BJ (cell line): Measurements from ENCODE around the gene PRLR. TPM values are rescaled to one million over a fixed set of nuclear protein-coding genes. Genes with fewer than 3 reads are reported as not detected.

Experiments used
- CTCF ChIA-PET: fragments of 350-600 bp; formaldehyde crosslinking; extraction: SDS; loops from one replicate; lab custom pipeline; 2021; ENCODE audit warnings: antibody characterized with exemption, inconsistent platforms; lab: Yijun Ruan, JAX
- POLR2A ChIA-PET: fragments of 300-600 bp; sonication (Branson Sonifier 250); formaldehyde crosslinking; extraction: SDS; loops from one replicate; lab custom pipeline; 2021; ENCODE audit warnings: antibody characterized with exemption; lab: Charles Lee
- DNase-seq: peaks from one replicate; pipeline ENCODE4 v3.0.0-alpha.2; 2011; ENCODE audit warnings: low read depth
- H3K27me3 ChIP-seq: 2 replicates; pipeline ENCODE4 v1.6.0; 2011; ENCODE audit warnings: low read length; ENCODE audit not compliant: control insufficient read depth, insufficient read depth
- H3K36me3 ChIP-seq: 2 replicates; pipeline ENCODE4 v1.5.1; 2011; ENCODE audit warnings: low read length; ENCODE audit not compliant: control insufficient read depth, insufficient read depth
- H3K4me3 ChIP-seq: 2 replicates; pipeline ENCODE4 v1.5.1; 2011; ENCODE audit warnings: low read depth, mild to moderate bottlenecking, control low read depth, low read length
- polyA plus RNA-seq: library from polyadenylated mRNA; depleted of rRNA; stranded (reverse); fragments of >200 nt; gene quantifications from 2 replicates; pipeline ENCODE4 v1.2.3, GENCODE V29; 2011
- TF ChIP-seq, protein P1 (sequence below): IDR thresholded peaks from 2 replicates; pipeline ENCODE4 v1.5.1; 2011; ENCODE audit warnings: low read depth, mild to moderate bottlenecking, control low read depth, inconsistent platforms, low read length, moderate library complexity; ENCODE audit not compliant: insufficient read depth

The PRLR gene
- polyA plus RNA-seq, 1 experiment: 0.34 TPM

DNA sequence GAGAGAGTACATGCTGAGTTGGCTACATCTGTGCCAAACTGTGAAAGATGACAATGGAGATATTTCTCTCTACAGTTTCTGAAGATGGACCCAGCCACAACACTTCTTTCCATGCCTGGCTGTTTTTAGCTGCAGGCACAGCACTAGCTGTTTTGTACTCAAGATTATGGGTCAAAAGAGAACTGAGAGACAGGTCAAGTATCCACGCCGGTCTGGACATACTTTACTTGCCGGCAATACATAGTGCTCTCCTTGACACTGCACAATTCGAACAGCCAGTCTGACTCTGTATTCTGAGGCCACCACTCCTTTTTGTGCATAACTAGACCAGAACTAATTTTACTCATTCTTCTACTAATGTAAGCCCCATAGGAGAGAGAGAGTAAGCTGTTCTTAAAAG is 2.6 kb downstream of the PRLR start:
- Histone ChIP-seq H3K4me3 (no peak overlapping the region), H3K36me3 (no peaks in the 10 kb centered on the region), H3K27me3 (peaks cover 21% of the 10 kb centered on the region)
- TF ChIP-seq, protein P1, sequence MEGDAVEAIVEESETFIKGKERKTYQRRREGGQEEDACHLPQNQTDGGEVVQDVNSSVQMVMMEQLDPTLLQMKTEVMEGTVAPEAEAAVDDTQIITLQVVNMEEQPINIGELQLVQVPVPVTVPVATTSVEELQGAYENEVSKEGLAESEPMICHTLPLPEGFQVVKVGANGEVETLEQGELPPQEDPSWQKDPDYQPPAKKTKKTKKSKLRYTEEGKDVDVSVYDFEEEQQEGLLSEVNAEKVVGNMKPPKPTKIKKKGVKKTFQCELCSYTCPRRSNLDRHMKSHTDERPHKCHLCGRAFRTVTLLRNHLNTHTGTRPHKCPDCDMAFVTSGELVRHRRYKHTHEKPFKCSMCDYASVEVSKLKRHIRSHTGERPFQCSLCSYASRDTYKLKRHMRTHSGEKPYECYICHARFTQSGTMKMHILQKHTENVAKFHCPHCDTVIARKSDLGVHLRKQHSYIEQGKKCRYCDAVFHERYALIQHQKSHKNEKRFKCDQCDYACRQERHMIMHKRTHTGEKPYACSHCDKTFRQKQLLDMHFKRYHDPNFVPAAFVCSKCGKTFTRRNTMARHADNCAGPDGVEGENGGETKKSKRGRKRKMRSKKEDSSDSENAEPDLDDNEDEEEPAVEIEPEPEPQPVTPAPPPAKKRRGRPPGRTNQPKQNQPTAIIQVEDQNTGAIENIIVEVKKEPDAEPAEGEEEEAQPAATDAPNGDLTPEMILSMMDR: no peak
- no peak for DNase-seq
- ChIA-PET POLR2A (no interaction called here), CTCF (interaction anchor here (1.0 to 1.9 kb wide), 2 partner anchors 24 to 27 kb away, joined by 3 to 4 read pairs; no protein-coding TSS in a partner anchor)

DNA sequence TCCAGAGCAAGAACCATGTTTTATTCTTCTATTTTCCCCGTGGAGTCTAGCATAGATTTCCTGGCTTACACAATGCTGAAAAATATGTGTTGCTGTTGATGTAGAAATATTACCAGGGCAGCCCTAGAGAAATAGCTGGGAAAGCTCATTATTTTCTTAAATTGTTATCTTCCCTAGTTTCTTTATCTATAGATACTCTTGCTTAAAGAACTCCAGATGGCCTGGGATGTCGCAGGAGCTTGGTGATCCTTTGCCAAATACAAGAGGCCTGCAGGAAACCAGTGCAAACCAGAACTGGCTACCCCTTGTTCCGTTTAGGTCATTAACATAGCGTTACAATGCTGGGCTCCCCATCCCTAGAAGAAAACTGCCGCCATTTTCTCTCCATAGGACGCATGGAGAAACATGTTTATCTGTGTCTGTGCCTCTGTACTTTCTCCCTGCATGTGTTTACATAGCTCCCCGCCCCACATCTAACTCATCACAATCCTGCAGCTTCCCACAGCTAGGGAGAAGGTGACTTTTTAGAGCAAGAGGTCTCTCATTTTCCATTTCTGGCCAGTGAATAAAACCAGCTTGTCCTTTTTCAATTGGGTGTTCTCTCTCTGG is 6.4 kb downstream of the PRLR start:
- peaks cover 10% of the 10 kb centered on the region for H3K27me3 ChIP-seq
- CTCF ChIA-PET: no interaction called here
- POLR2A ChIA-PET: no interaction called here
- H3K4me3 ChIP-seq: no peak overlapping the region
- no peak for DNase-seq
- TF ChIP-seq, protein P1: no peak
- no peaks in the 10 kb centered on the region for H3K36me3 ChIP-seq

DNA sequence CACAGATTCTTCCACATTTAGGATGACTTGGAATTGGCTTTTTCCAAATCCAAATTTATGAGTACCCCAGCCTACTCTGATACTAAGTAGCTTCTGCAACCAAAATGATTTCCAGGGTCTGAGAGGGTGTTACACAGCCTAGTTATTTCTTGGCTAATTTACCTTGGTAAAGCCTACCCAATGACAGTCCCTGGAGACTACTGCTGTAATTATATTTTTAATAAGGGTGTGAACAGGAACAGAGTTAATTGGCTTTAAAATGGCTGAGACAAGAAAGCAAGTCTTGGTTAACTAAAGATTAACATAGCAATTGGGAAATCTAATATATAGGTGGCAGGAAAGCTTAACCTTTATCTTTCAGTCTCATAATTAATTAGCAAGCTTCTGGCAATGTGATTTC is 9.3 kb downstream of the PRLR start:
- H3K36me3 ChIP-seq: no peaks in the 10 kb centered on the region
- no peak for DNase-seq
- peaks cover 5% of the 10 kb centered on the region for H3K27me3 ChIP-seq
- no peak overlapping the region for H3K4me3 ChIP-seq
- TF ChIP-seq, protein P1: no peak
- POLR2A ChIA-PET: no interaction called here
- CTCF ChIA-PET: interaction anchor here (0.7 to 1.7 kb wide), 3 partner anchors 8 to 93 kb away, joined by 3 to 7 read pairs (median 3); no protein-coding TSS in a partner anchor

DNA sequence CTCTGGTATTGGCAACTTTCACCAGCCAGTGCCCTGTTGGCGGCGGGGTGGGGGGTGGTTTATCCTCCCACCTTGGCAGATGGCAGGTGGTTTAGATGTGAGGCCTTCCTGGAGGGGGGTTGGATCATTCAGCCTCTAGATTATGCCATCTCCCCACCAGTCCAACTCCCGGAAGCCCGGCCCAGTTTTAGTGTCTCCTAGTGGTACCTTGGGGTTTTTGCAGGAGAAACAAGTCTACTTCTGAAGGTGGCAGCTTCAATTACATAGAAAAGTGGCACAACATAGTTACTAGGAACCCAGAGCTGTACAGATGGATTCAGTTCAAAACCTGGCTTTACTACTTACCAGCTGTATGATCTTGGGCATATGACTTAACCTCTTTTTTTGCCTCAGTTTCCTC is 11.3 kb downstream of the PRLR start:
- Histone ChIP-seq H3K36me3 (no peaks in the 10 kb centered on the region), H3K4me3 (no peak overlapping the region), H3K27me3 (peaks cover 4% of the 10 kb centered on the region)
- ChIA-PET CTCF (no interaction called here), POLR2A (no interaction called here)
- TF ChIP-seq, protein P1: no peak
- no peak for DNase-seq

DNA sequence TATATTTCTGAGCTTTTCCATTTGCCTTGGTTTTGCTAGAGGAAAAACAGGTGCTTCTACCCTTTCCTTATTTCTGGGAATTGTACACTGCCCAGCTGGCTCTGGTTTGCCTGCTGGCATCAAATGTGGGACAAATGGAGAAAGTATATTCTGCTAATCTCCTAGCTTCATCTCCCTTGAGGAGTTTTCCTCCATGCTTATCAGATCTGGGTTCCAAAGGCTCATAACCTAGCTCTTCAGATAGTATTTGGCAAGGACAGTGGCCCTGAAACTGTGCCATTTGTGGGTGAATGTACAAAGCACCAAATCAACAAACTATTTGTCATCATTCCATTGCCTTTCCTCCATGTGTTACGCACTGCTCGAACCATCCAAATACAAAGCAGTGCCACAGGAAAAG is 16.2 kb downstream of the PRLR start:
- ChIA-PET CTCF (interaction anchor here (0.8 to 1.7 kb wide), 4 partner anchors 10 to 31 kb away, joined by 3 to 9 read pairs (median 6); partner anchors contain the start of gene PRLR), POLR2A (no interaction called here)
- DNase-seq: no peak
- Histone ChIP-seq H3K36me3 (no peaks in the 10 kb centered on the region), H3K4me3 (no peak overlapping the region), H3K27me3 (no peaks in the 10 kb centered on the region; the same call in 1 of the 2 replicates)
- TF ChIP-seq, protein P1: no peak
